Measurements from ENCODE around the gene HCFC1R1.

The HCFC1R1 gene

GRCh38 chr16:2987286-2987685, 36.5 kb downstream of the HCFC1R1 start:
- DNase-seq (ENCODE audit: extremely low read depth, insufficient read length) = no peak
- no peaks in the 10 kb centered on the region for H3K36me3 ChIP-seq (ENCODE audit: control insufficient read depth, insufficient read depth, low read length)
- TF ChIP-seq CTCF (IDR thresholded peaks at IDR 0.05; ENCODE audit: insufficient read depth, low read length, poor library complexity, severe bottlenecking) = no peak
- H3K27me3 ChIP-seq (replicated peaks; ENCODE audit: control insufficient read depth, insufficient read depth, low read length) = peaks cover 1% of the 10 kb centered on the region
- H3K4me3 ChIP-seq (replicated peaks; ENCODE audit: low read depth, low read length) = no peak overlapping the region

GRCh38 chr16:2986623-2987188, 37.0 kb downstream of the HCFC1R1 start:
- H3K36me3 ChIP-seq (ENCODE audit: control insufficient read depth, insufficient read depth, low read length) = no peaks in the 10 kb centered on the region
- peaks cover 1% of the 10 kb centered on the region for H3K27me3 ChIP-seq (replicated peaks; ENCODE audit: control insufficient read depth, insufficient read depth, low read length)
- TF ChIP-seq CTCF (IDR thresholded peaks at IDR 0.05; ENCODE audit: insufficient read depth, low read length, poor library complexity, severe bottlenecking) = no peak
- no peak for DNase-seq (ENCODE audit: extremely low read depth, insufficient read length)
- H3K4me3 ChIP-seq (replicated peaks; ENCODE audit: low read depth, low read length) = no peak overlapping the region

GRCh38 chr16:2985893-2986355, 37.8 kb downstream of the HCFC1R1 start:
- no peak overlapping the region for H3K4me3 ChIP-seq (replicated peaks; ENCODE audit: low read depth, low read length)

GRCh38 chr16:2985462-2985861, 38.3 kb downstream of the HCFC1R1 start:
- TF ChIP-seq CTCF (IDR thresholded peaks at IDR 0.05; ENCODE audit: insufficient read depth, low read length, poor library complexity, severe bottlenecking) = no peak
- H3K4me3 ChIP-seq (replicated peaks; ENCODE audit: low read depth, low read length) = no peak overlapping the region
- DNase-seq (ENCODE audit: extremely low read depth, insufficient read length) = no peak
- no peaks in the 10 kb centered on the region for H3K36me3 ChIP-seq (ENCODE audit: control insufficient read depth, insufficient read depth, low read length)
- H3K27me3 ChIP-seq (replicated peaks; ENCODE audit: control insufficient read depth, insufficient read depth, low read length) = peaks cover 1% of the 10 kb centered on the region

More at GRCh38 chr16:2985893-2986355, 37.8 kb downstream of the HCFC1R1 start:
- DNase-seq (ENCODE audit: extremely low read depth, insufficient read length) = no peak
- Histone ChIP-seq H3K27me3 (replicated peaks; ENCODE audit: control insufficient read depth, insufficient read depth, low read length) (peaks cover 1% of the 10 kb centered on the region), H3K36me3 (ENCODE audit: control insufficient read depth, insufficient read depth, low read length) (no peaks in the 10 kb centered on the region)
- TF ChIP-seq CTCF (IDR thresholded peaks at IDR 0.05; ENCODE audit: insufficient read depth, low read length, poor library complexity, severe bottlenecking) = no peak

GRCh38 chr16:2983706-2984136, 40.0 kb downstream of the HCFC1R1 start:
- Histone ChIP-seq H3K27me3 (replicated peaks; ENCODE audit: control insufficient read depth, insufficient read depth, low read length) (peaks cover 1% of the 10 kb centered on the region), H3K4me3 (replicated peaks; ENCODE audit: low read depth, low read length) (peak overlapping the region; percentile 34), H3K36me3 (ENCODE audit: control insufficient read depth, insufficient read depth, low read length) (no peaks in the 10 kb centered on the region)
- peak; percentile 85 for DNase-seq (ENCODE audit: extremely low read depth, insufficient read length)
- TF ChIP-seq CTCF (IDR thresholded peaks at IDR 0.05; ENCODE audit: insufficient read depth, low read length, poor library complexity, severe bottlenecking) = peak; percentile 58

GRCh38 chr16:2982402-2982801, 41.3 kb downstream of the HCFC1R1 start:
- no peak for TF ChIP-seq CTCF (IDR thresholded peaks at IDR 0.05; ENCODE audit: insufficient read depth, low read length, poor library complexity, severe bottlenecking)
- Histone ChIP-seq H3K27me3 (replicated peaks; ENCODE audit: control insufficient read depth, insufficient read depth, low read length) (peaks cover 1% of the 10 kb centered on the region), H3K36me3 (ENCODE audit: control insufficient read depth, insufficient read depth, low read length) (no peaks in the 10 kb centered on the region), H3K4me3 (replicated peaks; ENCODE audit: low read depth, low read length) (no peak overlapping the region)
- no peak for DNase-seq (ENCODE audit: extremely low read depth, insufficient read length)
